ENCODE results near the gene UBL4B.

UBL4B gene

DNA sequence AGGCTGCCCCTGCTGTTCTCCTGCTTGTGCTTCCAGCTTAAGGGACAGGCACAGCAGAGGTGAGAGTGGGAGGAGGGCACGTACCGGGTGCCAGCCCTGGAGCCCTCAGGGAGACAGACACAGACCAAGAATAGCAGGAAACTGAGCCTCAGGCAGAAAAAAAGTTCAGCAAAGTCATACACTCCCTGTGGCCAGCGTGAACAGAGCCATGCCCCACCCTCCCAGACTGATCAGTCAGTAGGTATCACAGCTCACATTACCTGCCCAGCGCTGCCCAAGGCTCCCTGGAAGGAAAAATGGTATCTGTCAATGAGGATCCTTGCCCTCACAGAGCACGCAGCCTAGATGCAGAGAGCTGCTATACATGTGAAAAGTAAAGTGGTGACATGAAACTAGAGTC, 1.3 kb downstream of the UBL4B start:
- no peak for DNase-seq (ENCODE audit: low spot score)

DNA sequence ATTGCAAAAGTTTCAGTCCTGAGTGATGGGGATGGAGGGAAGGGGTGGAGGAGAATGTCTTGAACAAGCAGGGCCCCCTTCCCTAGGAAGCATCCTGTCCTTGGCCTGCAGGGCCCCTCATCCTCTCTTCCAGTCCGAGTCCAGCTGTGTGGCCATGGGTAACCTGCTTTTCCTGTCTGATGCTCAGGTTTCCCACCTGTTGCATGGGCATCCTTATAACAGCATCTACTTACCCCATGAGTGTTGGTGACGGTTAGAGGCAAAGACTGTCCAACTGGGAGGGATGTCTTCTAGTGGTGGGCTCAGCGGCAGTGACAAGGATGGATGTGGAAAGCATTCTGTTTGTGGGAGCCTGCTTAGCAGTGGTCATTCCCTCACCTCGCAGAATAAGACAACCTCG, 1.9 kb downstream of the UBL4B start:
- no peak for DNase-seq (ENCODE audit: low spot score)

- DNase-seq (ENCODE audit: low spot score), result no peak
Observed at GRCh38 chr1:110114784-110115183, 2.5 kb downstream of the UBL4B start.

DNA sequence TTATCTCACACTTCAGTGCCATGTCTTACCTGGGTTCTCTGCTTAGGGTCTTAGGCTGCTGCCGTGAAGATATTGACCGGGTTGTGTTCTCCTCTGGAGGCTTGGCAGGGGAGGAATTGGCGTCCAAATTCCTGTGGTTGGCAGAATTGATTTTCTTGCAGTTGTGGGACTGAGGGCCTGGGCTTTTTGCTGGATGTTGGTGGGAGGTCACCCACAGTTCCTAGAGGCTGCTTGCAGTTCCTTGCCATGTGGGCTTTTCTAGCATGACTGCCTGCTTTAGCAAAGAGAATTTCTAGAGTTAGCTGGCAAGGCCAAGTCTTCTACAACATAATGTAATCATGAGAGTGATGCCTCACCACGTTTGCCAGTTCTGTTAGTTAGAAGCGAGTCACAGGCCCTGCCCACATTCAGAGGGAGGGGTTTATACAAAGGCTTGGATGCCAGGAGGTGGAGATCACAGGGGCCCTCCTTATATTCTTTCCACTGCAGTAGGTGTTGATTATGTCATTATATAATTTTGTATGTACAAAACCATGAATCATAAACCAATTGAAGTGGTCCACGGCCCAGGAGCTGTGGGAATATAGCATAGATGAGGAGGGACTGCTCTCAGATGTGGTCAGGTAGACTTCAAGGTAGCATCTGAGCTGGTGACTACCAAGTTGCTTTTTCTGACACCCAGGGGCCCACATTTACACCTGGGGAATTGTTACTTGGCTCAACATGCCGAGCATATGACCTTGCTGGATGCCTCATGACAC, 6.6 kb downstream of the UBL4B start:
- DNase-seq (ENCODE audit: low spot score), result no peak

GRCh38 chr1:110119843-110120242, 7.6 kb downstream of the UBL4B start:
- no peak for DNase-seq (ENCODE audit: low spot score)

GRCh38 chr1:110120960-110121561, 8.8 kb downstream of the UBL4B start:
- no peak for DNase-seq (ENCODE audit: low spot score)

GRCh38 chr1:110123224-110123623, 11.0 kb downstream of the UBL4B start:
- peak; percentile 72 for DNase-seq (ENCODE audit: low spot score)

DNA sequence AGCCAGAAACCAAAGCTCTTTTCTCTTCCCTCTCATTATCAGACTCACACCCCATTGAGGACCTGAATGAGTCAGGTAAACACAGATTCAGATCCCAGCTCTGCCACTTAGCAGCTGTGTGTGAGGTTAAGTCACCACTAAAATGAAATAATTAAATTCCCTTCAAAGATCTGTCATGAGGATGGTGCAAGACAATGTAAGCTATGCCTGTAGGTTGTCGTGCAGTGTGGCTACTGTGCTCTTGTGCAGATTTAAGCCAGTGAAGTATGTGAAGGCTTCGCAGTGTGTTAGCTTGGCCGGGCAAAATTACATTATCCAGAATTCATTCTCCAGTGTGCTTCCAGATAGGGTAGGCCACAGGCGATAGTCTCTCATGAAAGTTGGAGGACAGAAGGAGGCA, 13.6 kb downstream of the UBL4B start:
- DNase-seq (ENCODE audit: low spot score), result no peak

GRCh38 chr1:110130113-110130591, 17.9 kb downstream of the UBL4B start:
- DNase-seq (ENCODE audit: low spot score), result peak; percentile 60

DNA sequence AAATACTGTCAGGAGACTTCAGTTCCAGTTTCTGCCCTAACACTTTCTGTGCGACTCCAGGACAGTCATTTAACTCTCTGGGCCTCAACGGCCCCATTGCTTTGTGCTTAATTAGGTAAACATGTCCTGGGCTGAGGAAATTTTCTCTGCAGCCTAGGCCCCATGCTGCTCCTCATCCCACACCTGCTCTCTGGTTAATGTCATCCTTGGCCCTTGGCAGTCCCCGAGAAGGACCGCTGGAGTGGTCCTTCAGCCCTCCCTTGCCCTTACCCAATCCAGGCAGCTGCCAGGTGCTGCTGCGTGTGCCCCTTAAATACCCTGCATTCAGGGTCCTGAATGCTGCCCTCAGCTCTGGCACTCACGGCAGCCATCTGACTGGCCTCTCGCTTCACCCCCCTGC, 18.7 kb downstream of the UBL4B start:
- no peak for DNase-seq (ENCODE audit: low spot score)

DNA sequence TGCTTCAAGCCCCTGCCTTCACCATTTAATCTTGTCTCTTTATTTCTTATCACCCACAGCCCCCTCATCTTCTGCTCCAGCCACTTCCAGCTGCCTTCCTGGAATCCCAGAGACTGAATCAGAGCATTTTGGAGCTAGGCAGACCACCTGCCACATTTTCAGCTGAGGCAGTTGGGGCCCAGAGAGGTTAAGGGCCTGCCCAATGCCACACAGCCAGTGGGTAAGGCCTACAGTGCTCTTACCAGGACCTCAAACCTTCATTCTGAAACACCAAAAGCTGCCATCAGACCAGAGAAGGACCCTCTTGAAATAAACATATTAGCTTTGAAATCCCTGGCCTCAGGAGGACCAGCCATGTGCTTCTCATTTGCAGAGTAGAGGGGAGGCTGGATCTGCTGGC, 20.4 kb downstream of the UBL4B start:
- no peak for DNase-seq (ENCODE audit: low spot score)

- DNase-seq (ENCODE audit: low spot score), result peak; percentile 65
Observed at GRCh38 chr1:110133436-110133835, 21.2 kb downstream of the UBL4B start.

- DNase-seq (ENCODE audit: low spot score), result no peak
Observed at GRCh38 chr1:110134050-110134595, 21.9 kb downstream of the UBL4B start.

- no peak for DNase-seq (ENCODE audit: low spot score)
Observed at GRCh38 chr1:110135246-110135645, 23.0 kb downstream of the UBL4B start.

- no peak for DNase-seq (ENCODE audit: low spot score)
Observed at GRCh38 chr1:110135666-110136065, 23.4 kb downstream of the UBL4B start.

GRCh38 chr1:110136911-110137310, 24.7 kb downstream of the UBL4B start:
- DNase-seq (ENCODE audit: low spot score), result no peak

- DNase-seq (ENCODE audit: low spot score), result no peak
Observed at GRCh38 chr1:110138956-110139355, 26.7 kb downstream of the UBL4B start.

GRCh38 chr1:110144366-110144765, 32.1 kb downstream of the UBL4B start:
- no peak for DNase-seq (ENCODE audit: low spot score)

GRCh38 chr1:110148961-110149360, 36.7 kb downstream of the UBL4B start:
- DNase-seq (ENCODE audit: low spot score), result no peak

GRCh38 chr1:110150330-110151174, 38.3 kb downstream of the UBL4B start, which contains the start of gene SLC6A17:
Gene SLC6A17 (plus strand): TSS chr1:110150494. CDS start chr1:110166930, 16,436 bp downstream.
- DNase-seq (ENCODE audit: low spot score), result peak; percentile 91

DNA sequence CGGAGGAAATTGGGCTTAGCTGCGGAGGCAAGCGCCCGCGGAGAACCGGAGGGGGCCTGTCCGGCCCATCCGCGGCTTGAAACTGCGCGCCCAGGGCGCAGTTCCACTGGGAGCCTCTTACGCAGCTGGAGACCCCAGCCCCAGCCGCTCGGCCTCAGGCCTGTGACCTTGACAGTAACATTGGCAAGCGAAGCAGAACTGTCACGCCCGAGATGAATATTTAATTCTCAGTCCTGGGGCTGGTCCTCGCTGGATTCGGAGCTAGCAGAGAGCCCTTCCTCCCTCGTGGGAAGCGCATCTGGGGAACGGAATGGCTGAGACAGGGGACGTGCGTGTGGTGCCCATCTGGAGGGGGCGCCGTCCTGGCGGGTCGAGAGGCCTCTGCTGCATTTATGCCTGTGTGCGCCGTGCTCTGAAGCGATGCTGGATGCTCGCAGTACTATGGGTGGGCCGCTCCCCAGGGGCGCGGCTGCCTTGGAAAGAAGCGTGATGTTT, 39.0 kb downstream of the UBL4B start:
- peak; percentile 31 for DNase-seq (ENCODE audit: low spot score)

DNA sequence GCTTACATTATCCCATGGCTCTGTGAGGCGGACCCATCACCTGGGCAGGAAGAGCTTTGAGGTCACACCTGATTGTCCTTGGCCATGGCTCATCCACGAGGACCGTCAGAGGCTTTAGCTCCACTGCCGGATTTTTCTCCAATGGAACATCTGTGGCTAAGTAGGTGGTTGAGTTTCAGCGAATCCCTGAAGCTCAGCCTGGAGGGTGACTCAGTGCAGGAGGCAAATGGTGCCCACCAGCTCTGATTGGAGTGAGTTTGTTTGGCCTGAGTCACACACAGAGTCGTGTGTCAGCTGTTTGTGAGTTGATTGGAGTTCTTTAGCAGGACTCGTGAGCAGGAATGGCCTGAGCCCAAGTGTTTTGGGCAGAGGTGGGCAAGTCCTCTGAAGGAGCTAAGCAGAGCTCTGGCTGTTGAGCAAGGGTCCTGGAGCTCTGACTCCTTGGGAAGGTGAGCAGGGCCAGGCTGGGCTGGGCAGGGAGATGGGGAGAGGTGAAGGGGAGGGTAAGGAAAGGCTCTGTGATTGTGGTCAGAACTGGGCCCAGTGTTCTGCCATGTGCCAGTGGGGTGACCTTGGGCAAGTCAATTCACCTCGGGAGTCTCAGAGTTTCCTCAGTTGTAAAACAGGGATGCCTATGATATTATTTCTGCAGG, 40.0 kb downstream of the UBL4B start:
- peak; percentile 73 for DNase-seq (ENCODE audit: low spot score)

Measured in AG20443 (cell line).